Nephron progenitor cell (in vitro differentiated cells): Measurements from ENCODE around the gene R3HDM1.

Source experiments
- DNase-seq: peaks from one replicate; pipeline ENCODE4 v3.0.0; 2021
- H3K27ac Mint-ChIP-seq: 2 replicates; pipeline ENCODE4 v1.8.0; 2021; ENCODE audit warnings: mild to moderate bottlenecking, moderate library complexity, mixed read lengths
- H3K27me3 Mint-ChIP-seq: 2 replicates; pipeline ENCODE4 v1.8.0; 2021; ENCODE audit warnings: mild to moderate bottlenecking, low read depth, mixed read lengths; ENCODE audit not compliant: poor library complexity
- H3K36me3 Mint-ChIP-seq: 2 replicates; pipeline ENCODE4 v1.8.0; 2021; ENCODE audit warnings: low read depth, mixed read lengths
- H3K4me1 Mint-ChIP-seq: 2 replicates; pipeline ENCODE4 v1.8.0; 2021; ENCODE audit warnings: mixed read lengths
- H3K4me3 Mint-ChIP-seq: 2 replicates; pipeline ENCODE4 v1.8.0; 2021; ENCODE audit warnings: mild to moderate bottlenecking, moderate library complexity, mixed read lengths
- H3K9me3 Mint-ChIP-seq: 2 replicates; pipeline ENCODE4 v1.8.0; 2021; ENCODE audit warnings: mild to moderate bottlenecking, moderate library complexity, mixed read lengths
- TF ChIP-seq, protein P1 (sequence below): fragments of 200-600 bp; sonication (generic); IDR thresholded peaks from 2 replicates; pipeline ENCODE4 v1.5.0; 2021; ENCODE audit warnings: antibody characterized with exemption

The R3HDM1 gene

DNA sequence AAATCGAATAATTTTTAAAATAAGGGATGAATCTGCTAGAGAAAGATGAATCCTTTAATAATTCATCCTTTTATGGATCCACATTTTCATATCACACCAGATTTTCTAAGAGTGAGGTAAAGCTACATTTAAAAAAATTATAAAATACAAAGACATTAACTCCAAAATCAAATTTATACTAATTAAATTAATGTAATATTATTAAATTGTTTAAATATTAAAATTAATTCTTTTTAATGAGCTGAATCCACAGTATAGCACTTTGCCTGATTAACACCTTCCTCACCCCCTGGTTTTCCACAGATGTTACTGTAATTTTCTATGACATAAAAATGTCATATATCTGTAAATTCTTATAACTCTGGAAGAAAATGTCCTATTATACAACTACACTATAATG lies 26.5 kb upstream of the R3HDM1 start:
- Mint-ChIP-seq H3K27me3 (peaks cover 2% of the 10 kb centered on the region), H3K9me3 (peaks cover 43% of the 10 kb centered on the region), H3K4me3 (no peak overlapping the region), H3K27ac (no peak overlapping the region), H3K36me3 (peaks cover 83% of the 10 kb centered on the region), H3K4me1 (no peaks in the 10 kb centered on the region)
- DNase-seq: no peak
- TF ChIP-seq, protein P1, sequence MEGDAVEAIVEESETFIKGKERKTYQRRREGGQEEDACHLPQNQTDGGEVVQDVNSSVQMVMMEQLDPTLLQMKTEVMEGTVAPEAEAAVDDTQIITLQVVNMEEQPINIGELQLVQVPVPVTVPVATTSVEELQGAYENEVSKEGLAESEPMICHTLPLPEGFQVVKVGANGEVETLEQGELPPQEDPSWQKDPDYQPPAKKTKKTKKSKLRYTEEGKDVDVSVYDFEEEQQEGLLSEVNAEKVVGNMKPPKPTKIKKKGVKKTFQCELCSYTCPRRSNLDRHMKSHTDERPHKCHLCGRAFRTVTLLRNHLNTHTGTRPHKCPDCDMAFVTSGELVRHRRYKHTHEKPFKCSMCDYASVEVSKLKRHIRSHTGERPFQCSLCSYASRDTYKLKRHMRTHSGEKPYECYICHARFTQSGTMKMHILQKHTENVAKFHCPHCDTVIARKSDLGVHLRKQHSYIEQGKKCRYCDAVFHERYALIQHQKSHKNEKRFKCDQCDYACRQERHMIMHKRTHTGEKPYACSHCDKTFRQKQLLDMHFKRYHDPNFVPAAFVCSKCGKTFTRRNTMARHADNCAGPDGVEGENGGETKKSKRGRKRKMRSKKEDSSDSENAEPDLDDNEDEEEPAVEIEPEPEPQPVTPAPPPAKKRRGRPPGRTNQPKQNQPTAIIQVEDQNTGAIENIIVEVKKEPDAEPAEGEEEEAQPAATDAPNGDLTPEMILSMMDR: no peak

DNA sequence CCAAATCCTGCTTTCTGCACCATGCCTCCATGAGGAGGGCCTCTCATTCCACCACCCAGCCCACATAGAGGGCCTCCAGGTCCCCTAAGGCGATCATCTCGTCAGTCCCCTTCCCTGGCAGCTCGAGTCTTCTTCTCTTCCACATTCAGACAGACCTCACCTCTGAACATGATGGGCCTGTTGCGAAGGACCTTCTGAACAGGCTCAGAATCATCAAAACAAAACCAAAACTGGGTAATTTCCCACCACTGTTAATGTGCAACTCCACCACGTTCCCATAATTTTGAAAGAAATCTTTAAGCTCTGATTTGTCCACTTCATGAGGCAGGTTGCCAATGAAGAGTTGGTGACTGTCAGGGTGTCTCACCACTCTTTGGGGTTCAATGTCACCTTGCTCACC lies 20.7 kb upstream of the R3HDM1 start:
- Mint-ChIP-seq H3K9me3 (peaks cover 48% of the 10 kb centered on the region), H3K4me3 (no peak overlapping the region), H3K36me3 (peaks cover 68% of the 10 kb centered on the region), H3K4me1 (no peaks in the 10 kb centered on the region), H3K27ac (no peak overlapping the region), H3K27me3 (peaks cover 9% of the 10 kb centered on the region)
- TF ChIP-seq, protein P1: no peak
- DNase-seq: no peak

DNA sequence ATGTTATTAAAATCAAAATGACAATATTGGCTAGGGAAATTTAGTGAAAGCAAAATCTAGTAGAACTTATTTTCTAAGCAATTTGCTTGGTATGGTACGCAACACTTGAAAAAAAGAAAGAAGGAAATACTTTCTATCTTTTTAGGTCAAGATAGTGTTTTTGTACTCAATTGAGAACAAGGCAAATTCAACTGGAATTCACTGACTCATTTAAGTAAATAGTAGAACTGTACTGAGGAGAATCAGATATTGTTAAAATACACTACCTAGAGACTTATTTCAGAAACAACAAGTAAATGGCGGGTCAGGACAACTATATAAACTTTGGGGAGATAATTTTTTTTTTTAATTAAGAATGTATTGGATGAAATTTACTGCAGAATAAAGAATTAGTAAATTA lies 19.2 kb upstream of the R3HDM1 start:
- peaks cover 7% of the 10 kb centered on the region for H3K27me3 Mint-ChIP-seq
- H3K27ac Mint-ChIP-seq: no peak overlapping the region
- TF ChIP-seq, protein P1: no peak
- DNase-seq: no peak
- H3K9me3 Mint-ChIP-seq: peaks cover 43% of the 10 kb centered on the region
- peaks cover 57% of the 10 kb centered on the region for H3K36me3 Mint-ChIP-seq
- H3K4me1 Mint-ChIP-seq: no peaks in the 10 kb centered on the region
- no peak overlapping the region for H3K4me3 Mint-ChIP-seq

- no peak overlapping the region for H3K4me3 Mint-ChIP-seq
- TF ChIP-seq, protein P1: no peak
- peaks cover 9% of the 10 kb centered on the region for H3K4me1 Mint-ChIP-seq
- H3K9me3 Mint-ChIP-seq: peaks cover 57% of the 10 kb centered on the region
- no peak for DNase-seq
- no peak overlapping the region for H3K27ac Mint-ChIP-seq
- H3K36me3 Mint-ChIP-seq: peaks cover 29% of the 10 kb centered on the region
- H3K27me3 Mint-ChIP-seq: peaks cover 4% of the 10 kb centered on the region
Measured at GRCh38 chr2:135525786-135526185, 5.5 kb upstream of the R3HDM1 start.

GRCh38 chr2:135528006-135528405 lies 3.3 kb upstream of the R3HDM1 start:
- no peak overlapping the region for H3K4me3 Mint-ChIP-seq
- H3K9me3 Mint-ChIP-seq: peaks cover 37% of the 10 kb centered on the region
- H3K27me3 Mint-ChIP-seq: no peaks in the 10 kb centered on the region
- no peak for DNase-seq
- peaks cover 19% of the 10 kb centered on the region for H3K4me1 Mint-ChIP-seq
- TF ChIP-seq, protein P1: no peak
- peaks cover 32% of the 10 kb centered on the region for H3K36me3 Mint-ChIP-seq
- no peak overlapping the region for H3K27ac Mint-ChIP-seq

GRCh38 chr2:135530313-135531230 lies 712 bp upstream of the R3HDM1 start, which contains the start of gene ZRANB3:
Gene ZRANB3, minus strand, starts transcription at chr2:135531218.
- Mint-ChIP-seq H3K4me3 (no peak within 1 kb of the TSS), H3K36me3 (peaks cover 56% of the 10 kb centered on the region), H3K4me1 (peaks cover 29% of the 10 kb centered on the region), H3K27ac (peak within 1 kb of the TSS; percentile 87), H3K27me3 (no peaks in the 10 kb centered on the region), H3K9me3 (peaks cover 30% of the 10 kb centered on the region)
- DNase-seq: peak; percentile 88
- TF ChIP-seq, protein P1: no peak
